ENCODE data around the gene ANKRD63.

ANKRD63 gene

DNA sequence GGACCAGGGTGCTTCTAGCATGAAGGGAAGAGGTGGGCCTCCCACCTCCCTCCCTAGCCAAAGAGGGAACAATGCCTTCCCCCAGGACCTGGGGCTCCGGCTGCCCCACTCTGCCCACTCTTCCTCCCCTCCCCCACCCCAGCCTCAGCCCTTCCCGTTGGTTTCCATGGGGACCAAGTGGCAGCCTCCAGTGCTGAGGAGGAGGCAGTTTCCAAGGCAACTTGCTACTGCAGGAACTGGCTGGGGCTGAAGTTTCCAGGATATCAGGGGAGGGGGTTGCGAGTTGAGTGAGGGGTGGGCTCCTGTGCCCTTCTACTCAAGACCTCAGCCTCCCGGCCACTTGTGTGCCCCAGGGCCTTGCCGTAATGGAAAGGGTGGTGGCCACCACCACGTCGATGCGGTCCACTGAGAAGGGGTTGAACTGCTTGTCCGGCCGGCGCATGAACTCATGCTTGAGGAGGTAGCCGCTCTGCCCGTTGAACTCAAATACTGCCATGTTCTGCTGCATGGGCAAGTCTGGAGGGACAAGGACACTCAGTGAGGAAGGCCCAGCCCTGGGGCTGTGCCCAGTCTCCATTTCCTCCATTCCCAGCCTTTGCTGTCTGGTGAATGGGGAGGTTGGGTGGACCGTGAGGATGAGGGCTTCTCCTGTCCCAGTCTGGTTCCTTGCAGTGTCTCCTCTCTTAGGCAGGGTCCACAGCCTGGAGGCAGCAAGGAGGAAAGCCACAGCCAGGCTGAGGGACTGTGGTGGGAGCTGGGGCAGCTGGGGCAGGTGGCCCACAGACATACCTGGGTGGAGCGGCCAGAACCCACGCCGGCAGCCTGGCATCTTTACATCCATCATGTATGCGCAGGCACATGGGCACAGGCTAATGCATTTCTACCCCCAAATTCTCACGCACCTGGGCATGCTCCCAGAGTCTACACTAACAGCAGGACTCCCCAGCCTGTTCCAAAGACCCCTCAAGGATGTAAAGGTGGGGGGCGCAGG lies 11.3 kb upstream of the ANKRD63 start:
- no peak for DNase-seq

DNA sequence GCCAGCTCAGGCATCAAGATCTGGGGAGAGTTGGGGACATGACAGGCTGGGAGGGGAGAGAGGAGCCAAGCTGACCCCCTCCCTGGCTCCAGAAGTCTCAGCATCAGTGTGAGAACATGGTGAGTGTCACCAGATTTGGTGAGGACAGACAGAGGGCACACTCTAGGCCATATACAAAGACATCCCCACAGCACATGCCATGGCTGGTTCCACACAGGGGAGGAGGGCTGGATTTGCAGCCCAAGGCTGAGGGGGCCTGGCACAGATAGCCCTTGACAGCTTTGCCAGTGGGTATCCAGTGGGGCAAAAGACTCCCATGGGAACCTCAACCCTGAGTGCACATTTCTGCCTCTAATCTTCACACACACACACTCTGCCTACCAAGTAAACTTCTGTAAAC lies 10.1 kb upstream of the ANKRD63 start:
- DNase-seq: no peak

DNA sequence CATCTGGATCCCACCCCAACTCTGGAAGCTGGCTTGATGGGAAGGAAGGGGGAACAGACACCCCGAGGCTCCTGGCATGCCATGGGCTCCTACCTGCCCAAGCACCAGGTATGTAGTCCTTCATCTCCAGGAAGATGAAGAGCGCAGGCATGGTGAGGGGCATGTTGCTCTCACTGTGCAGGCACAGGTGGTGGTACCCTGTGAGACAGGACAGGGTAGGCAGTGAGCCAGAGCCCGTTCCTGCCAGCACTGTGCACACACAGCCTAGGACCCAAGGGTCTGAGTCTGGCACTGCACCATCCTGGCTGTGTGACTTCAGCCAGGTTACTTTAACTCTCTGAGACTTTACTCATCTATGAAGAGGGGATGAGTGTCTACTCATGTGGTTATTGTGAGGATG lies 9.4 kb upstream of the ANKRD63 start:
- DNase-seq: no peak

DNA sequence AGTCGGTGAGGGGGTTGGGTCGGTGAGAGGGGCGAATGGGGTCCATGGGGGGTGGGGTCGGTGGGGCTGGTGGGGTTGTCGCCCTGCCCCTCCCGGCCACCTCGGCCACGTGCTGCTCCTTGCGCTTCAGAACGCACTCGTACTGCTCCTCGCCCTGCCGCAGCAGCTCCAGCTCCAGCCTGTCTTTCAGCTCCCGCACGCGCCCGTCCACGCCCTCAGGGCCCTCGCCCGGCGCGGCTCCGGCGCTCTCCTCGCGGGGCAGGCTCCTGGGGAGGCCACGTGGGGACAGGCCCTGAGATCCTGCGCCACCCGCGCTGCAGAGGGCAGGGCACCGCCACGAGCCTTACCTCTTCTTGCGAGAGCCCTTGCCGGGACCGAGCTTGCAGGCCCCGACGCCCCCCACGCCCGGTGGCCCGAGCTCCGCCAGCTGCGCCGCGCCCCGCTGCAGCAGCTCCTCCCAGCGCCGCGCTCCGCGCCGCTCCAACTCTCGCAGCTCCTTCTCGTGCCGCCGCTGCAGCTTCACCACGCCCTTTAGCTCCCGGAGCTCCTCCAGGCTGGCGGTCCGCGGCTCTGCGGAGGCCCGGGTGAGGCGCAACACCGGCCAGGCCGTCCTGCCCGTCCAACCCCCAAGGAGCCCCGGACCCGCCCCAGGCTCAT lies 8.2 kb upstream of the ANKRD63 start:
- DNase-seq: no peak

DNA sequence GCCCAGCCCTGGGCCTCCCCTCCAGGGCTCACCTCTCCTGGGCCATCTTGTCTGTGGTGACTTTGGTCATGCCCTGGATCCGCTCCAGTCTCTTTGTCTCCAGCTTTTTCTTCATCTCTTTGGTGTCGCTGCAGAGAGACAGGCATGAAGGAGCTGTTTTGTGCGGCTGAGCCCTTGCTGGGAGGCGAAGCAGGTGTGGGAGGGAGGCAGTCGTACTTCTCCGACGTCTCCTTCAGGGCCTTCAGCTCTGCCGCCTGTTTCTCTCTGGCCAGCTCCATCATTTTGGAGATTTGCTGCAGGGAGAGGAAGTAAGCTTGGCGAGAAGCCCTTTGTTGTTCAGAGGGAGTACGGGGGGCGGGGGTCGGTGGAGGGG lies 7.7 kb upstream of the ANKRD63 start:
- DNase-seq: no peak

DNA sequence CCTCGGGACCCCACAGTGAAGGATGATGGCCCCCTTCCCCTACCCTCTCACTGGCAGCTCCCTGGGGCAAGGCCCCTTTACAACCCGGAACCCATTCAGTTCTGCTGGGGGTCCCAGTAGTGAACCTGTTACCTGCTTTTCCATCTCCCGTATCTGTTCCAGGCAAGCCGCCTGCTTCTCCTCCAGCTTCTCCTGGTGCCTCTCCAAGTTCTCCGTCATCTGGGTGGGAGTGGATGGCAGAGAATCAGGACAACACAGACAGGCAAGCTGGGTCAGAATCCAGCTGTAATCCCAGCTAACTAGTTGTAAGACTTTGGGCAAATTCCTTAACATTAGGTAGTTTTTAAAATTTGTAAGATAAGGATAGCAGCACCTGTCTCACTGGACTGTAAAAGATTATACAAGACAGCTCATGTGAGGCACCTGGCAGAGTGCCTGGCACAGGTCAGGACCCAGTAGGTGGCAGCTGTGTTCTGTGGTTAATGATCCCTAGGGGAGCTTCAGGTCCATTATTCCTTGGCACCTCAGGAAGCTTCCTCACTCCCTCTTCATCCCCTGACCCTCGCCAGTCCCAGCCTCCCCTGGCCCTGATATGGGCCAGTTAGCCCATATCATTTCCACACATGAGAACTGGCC lies 6.4 kb upstream of the ANKRD63 start:
- DNase-seq: no peak

DNA sequence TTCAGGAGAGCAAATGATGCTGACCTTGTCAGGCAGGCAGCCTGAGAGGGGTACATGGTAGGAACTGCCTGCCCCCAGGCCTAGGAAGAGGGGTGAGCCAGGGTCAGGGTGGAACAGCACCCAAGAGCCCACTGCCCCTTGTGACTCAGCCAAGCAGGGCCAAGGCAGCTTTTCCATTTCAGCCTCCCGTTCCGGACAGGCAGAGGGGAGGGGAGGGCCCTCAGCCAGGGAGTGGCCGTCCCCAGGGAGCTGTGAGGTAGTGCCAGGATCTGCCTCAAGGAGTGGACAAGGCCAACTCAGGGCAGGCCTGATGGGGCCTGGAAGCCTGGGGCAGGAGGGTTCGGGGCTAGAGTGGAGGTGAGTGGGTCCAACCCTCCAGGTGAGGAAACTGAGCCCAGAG lies 5.1 kb upstream of the ANKRD63 start:
- DNase-seq: no peak

DNA sequence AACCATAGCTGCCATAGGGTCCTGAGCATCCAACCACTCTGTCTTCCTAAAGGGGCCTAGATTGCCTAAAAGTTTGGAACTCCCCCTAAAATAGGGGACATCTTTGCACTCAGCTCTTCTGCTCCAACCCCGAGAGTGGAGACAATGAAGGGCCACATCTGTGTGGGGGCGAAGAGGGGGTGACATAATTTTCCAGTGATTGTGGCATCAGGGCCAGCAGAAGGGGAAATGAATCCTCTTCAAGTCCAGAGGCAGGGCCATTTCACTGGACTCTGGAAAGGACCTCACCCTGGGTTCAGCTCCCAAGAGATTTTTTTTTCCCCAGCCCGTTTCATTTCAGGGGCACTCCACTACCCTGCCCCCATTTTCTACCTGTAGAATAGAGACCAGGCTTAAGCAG lies 4.6 kb upstream of the ANKRD63 start:
- DNase-seq: no peak

DNA sequence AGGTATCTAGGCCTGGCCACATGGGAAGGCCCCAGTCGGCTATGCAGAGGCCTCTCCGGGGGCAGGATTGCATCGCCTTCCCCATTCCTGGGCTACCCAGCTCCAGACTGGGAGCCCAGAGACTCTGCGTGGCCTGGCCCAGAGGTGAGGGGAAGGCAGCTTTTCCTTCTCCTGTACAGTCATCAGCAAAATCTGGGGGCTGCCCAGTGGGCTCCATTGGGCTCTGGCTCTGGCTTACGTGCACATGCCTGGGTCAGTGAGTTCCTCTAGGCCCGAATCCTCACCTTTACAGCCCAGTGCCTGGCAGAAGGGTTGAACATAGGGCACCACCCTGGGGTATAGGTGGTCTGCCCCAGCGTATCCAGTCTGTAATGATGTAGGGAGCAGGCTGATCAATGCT lies 3.9 kb upstream of the ANKRD63 start:
- DNase-seq: no peak

DNA sequence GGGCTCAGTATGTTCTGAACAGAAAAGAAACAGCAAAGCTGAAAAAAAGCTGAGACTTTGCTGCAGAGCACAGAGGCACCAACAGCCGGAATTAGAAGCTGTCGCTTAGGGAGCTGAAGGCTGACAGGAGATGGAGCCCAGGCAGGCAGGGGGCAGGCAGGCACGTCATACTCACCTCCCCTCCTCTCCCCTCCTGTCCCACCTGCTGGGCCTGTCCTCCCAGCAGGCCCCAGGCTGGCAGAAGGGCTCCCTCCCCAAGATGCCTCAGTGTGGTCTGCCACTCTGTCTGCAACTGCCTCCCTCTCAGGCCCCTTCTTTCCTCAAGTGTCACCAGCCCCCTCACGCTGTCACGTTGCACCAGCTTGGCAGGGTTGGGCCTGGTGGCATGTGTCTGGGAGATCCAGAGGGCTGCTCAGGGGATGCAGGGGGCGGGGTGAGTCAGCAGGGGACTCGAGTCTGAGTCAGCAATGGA lies 3.2 kb upstream of the ANKRD63 start:
- no peak for DNase-seq

DNA sequence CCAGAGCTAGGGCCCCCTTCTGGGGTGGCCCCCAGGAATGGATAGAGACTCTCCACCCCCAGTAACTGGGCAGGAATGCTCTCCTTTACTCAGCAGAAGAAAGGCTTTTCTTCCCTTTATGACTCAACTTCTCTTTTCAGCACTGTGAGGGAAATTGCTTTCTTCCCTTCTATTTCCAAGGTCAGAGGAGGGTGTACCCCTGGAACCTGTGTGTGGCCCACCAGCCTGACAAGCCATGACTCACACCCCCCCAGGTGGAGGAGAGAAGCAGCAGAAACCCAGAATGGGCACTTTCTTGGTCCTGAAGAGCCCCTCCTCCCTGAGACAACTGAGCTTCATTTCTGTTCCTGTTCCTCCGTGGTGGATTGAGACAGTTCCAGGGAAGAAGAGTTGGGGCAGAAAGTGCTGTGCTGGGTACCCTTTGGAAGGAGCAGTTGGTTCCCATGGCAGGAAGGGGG lies 2.7 kb upstream of the ANKRD63 start:
- DNase-seq: no peak

DNA sequence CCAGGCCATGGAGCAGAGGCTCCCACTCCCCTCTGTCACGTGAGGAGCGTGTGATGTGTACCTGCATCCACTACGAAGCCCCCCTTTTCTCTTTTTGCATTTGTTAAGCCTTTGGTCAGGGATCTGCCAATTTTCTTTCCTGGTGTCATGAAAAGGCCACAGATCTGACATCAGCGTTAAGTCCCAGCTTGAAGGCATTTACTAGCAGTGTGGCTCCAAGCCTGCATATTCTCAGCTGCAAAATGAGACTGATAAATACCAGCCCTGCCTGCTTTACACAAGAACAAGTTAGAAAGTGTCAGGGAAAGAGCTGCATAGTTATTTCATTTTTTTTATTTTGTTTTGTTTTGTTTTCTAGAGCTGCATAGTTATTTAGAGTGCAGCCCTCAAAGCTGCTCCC lies 2.3 kb upstream of the ANKRD63 start:
- no peak for DNase-seq

DNA sequence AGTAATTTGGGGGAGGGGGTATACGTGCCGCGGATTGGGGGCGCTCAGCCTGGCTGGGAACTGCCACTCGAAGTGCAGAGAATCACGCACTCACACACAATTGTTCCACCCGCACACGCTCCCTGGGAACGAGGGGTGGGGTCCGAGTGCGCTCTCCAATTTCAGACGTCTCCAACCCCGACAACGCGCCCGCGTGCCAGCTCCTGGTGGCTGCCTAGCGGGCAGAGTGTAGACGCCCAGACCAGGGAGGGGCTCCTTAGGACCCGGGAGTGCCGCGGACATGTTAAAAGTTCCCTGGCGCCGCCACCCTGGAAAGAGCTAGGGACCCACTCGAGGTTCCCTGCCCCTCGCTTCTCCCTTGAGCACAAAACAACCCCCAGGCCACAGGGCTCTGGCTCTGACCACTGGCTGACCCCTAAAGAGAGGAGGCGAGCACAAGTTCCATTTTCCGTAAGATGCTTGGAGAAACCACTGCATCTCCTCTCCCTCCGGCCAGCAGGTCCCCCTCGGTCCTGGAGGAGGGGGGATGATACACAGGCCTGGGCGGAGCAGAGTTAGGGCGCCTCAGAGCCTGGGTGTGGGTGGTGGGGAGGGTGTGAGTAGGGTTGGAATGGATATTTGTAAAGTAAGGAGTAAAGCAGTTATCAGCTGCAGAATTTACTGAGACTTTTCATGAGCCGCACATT lies 894 bp upstream of the ANKRD63 start:
- DNase-seq: no peak

DNA sequence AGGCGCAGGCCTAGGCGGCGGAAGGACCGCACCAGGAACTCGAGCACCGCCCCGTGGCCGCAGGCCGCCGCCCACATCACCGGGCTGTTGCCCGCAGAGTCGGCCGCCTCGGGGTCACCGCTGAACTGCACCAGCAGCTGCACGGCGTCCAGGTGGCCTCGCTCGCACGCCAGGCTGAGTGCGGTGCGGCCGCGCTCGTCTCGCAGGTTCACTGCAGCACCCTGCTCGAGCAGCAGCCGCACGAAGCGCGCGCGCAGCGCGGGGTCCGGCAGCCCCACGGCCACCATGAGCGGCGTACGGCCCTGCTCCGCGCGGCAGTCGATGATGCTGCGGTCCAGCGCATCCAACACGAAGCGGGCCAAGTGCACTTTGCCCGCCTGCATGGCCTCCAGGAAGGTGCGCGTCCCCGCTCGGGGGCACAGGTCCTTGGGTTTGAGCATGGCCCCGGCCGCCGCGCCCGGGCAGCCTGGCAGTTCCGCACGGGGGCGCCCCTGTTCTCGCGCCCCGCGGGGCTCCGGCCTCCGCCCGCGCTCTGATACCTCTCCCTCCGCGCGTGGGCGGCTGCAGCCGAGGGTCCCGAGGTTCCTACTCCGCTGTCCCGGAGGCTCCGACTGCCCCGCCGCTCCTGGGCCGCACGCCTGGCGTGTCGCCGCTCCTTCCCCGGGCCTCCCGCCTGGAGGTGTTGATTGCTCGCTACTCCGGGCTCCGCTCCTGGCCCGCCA lies 556 bp downstream of the ANKRD63 start:
- DNase-seq: peak; percentile 18 to 27

DNA sequence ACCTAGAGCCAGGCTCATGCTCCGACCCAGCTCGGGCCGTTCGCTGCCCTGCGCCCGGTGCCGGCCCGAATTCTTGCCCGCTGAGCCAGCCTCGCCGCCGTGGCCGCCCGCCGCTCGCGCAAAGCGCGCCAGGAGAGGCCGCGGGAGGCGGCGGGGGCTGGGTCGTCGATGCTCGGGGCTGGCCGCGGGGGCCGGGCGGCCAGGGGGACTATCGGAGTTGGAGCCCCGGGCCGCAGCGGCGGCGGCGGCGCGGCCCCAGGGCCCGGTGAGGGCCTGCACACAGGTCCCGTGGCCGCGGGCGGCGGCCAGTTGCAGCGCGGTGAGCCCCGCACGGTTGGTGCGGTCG lies 1.1 kb downstream of the ANKRD63 start:
- DNase-seq: no peak

DNA sequence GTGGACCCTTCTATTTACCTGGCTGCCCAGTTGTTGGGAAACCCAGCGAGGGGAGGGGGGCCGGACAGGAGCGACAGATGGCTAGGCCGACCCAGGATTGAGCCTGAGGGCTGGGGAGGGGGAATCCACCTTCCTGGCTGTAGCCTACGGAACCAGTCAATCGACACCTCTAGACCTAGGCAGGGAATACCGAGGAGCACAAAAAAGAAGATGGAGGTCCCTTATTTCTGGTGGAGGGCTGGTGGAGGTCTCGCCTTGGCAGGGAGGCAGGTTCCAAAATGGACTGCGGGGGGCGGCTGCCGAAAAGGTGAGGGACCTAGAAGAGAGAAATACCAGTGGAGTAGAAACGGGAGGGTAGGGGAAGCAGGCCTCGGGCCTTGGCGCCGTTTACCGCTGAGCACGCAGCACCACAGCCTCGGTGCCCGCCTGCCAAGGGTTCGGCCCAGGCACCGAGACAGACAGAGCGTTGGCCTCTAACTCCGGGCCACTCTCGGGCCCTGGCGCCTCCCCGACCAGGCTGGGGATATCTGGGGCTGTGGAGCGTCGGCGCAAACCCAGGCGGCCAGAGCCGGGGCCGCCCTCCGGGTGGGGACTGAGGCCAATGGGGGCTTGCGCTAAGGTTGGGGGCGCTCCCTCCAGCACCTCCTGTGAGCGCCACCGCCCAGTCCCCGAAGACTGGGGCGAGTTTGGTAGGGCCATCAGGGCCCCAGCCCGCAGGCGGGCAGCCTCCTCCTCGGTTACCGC lies 1.6 kb downstream of the ANKRD63 start:
- DNase-seq: no peak

DNA sequence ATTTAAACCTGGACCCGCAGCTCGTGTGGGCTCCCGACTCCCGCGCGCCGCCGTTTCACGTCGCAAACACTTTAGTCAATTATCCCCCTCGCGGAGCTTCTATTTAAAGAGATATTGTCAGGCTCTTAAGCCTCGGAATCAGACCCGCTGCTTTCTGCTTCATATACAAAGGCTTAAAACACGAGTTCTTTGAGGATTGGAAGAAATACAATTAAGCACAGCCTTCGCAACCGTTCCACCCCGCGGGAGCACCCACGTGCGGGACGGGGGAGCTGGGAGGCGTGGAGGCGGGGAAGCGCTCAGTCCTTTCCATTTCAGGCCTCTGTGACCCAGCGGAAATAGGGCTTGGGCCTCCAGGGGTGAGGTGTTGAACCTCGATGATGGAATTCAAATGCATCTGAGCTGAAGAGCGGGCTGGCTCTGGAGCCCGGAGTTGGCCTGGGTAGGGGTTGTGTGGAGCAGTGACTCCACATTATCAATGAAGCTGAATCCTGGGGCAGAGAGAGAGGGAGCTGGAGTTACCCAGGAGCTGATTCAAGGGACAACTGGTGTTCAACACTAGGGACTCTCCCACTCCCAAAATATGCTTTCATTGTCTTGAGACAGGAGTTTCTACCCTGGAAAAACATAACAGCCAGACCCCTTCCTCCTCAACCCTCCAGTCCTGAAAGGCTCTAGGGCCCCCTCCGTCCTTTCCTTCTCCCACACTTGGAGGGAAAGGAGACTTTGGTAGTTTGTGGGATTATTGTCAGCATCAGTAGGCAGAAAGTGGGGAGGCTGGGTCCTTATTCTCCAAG lies 2.4 kb downstream of the ANKRD63 start:
- no peak for DNase-seq

DNA sequence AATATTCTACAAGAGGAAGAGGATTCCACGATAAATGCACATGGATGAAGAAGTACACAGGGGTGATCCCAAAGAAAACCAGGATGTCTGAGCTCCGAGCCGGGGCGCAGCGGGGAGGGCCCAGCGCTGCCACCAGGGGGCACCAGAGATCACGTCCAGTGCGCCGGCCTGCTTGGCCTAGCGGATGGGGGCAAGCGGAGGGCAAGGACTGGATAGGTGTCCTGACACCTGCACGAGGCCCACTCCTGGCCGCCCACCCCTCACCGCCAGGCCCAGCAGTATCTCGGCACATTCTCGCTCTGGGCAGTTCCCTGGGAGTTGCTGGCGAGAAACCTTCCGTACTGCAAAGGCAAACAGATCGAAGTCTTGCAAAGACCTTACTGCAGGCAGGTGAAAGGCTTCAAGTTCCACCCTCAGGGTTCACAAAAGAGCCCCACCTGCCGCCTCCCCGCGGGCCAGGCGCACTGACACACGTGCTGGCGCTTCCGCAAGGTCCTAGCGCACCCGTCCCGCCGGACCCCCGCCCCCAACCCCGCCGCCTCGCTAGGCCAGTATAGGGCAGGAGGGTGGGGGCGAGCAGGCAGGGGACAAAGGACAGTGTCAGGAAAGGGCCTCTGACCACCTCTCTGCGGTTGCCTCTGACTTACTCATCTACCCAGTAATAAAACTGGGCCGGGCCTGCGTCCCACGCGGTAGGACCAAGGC lies 3.3 kb downstream of the ANKRD63 start:
- DNase-seq: peak; percentile 57 to 60

DNA sequence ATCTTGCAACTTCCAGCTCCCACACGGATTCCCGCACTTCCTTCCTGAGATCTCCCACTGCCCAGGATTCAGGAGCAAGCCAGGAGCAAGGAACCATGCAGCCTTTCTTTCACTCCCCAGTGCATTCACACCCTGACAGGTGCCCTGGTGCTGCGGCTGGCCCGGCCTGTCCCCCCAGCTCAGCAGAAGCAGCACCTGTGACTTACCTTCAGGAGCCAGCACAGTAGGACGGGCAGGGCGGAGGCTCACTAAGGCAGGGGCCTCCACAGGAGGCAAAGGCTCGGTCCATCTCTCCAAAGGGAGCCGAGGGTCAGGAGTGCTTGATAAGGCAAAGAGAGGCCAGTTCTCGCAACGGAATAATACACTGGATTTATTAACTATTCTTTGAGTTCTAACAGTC lies 4.8 kb downstream of the ANKRD63 start:
- DNase-seq: no peak

DNA sequence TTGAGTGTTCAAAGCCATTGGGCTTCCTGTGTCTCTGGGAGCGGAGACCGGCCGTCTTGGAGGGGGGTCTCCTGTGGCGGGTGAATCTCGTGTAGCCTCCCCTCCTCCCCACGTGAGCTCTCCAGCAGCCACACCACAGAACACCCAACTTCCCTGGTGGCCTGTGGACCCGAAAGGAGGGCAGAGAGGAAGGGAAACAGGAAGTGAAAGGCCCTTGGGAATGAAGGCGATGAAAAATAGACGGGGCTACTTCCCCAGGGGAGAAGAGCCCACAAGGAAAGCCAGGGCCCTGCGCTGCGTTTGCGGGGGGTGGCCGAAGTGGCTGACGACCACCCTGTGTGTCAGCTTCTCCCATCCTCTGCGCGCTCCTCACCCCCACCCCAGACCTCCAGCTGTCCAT lies 5.4 kb downstream of the ANKRD63 start:
- no peak for DNase-seq

Measured in activated CD4-positive, alpha-beta T cell treated with anti-CD3 and anti-CD28 coated beads, Interleukin-2, amount 50 U/mL, for 4 hours (primary cell).